WI38 (cell line): ENCODE measurements around the gene CES2.

Source experiments
- H3K4me3 ChIP-seq: 2 replicates; pipeline ENCODE4 v1.5.1; 2011; ENCODE audit warnings: low read depth, mild to moderate bottlenecking, control low read depth, low read length
- CTCF ChIP-seq: IDR thresholded peaks from 2 replicates; pipeline ENCODE4 v1.5.1; 2012; ENCODE audit warnings: low read depth, mild to moderate bottlenecking, control low read depth, low read length

CES2 gene

DNA sequence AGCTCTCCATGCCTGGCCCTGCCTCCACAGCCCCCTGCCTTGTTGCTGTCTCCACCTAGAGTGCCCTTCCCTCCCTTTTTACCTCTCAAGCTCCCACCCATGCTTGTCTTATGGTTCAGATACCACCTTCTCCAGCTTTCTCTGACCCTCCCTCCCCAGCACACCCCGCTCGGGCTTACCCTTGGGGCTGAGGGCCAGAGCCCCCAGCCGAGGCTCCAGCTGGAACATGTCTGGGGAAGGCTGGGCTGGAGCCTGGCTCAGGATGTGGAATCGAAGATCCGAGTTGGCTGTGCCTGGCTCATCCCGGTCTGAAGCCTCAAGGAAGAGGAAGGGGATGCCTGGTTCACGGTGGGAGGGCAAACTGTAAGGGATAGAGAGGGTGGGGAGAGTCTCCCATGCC is 20.3 kb upstream of the CES2 start:
- H3K4me3 ChIP-seq: no peak overlapping the region
- no peak for TF ChIP-seq CTCF

DNA sequence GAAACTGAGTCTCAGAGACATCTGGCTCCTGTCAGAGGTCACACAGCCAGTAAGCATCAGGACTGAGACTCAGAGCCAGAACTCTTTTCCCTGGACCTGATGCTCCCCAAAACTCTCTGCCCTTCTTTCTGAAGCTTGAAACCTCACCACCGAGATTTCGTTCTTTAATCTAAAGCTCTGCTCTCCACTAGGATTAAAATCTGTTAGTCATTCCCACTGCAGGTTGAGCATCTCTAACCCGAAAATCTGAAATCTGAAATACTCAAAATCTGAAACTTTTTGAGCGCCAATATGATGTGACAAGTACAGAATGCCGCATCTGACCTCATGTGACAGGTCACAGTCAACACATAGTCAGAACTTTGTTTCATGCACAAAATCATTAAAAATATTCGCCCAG is 18.8 kb upstream of the CES2 start:
- TF ChIP-seq CTCF: no peak
- H3K4me3 ChIP-seq: no peak overlapping the region

DNA sequence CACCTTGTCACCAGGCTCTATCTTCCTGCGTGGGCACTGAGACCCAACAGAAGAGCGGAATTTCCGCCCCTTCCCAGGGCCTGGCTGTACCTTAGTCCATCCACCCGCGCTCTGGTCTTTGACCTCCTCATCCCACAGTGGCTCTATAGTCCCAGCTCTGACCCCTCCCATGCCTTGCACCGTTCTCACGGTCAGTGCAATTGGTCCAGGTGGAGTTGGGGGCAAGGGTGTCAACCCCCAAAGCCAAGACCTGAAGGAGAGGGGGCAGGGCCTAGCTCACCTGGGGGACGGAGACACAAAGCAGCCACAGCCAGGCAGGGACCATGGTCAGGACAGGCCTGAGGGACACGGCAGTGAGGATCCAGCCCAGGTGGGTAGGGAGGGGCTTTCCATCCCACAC is 17.6 kb upstream of the CES2 start:
- TF ChIP-seq CTCF: no peak
- H3K4me3 ChIP-seq: no peak overlapping the region

- no peak for TF ChIP-seq CTCF
- no peak overlapping the region for H3K4me3 ChIP-seq
These were observed 17.0 kb upstream of the CES2 start for GRCh38 chr16:66918355-66918754.

- no peak within 1 kb of the TSS for H3K4me3 ChIP-seq
- TF ChIP-seq CTCF: no peak
These were observed 16.3 kb upstream of the CES2 start, which contains the start of gene CDH16 for GRCh38 chr16:66918803-66919568. CDH16 (minus strand) TSS chr16:66918885; CDS start chr16:66918065, 820 bp downstream.

DNA sequence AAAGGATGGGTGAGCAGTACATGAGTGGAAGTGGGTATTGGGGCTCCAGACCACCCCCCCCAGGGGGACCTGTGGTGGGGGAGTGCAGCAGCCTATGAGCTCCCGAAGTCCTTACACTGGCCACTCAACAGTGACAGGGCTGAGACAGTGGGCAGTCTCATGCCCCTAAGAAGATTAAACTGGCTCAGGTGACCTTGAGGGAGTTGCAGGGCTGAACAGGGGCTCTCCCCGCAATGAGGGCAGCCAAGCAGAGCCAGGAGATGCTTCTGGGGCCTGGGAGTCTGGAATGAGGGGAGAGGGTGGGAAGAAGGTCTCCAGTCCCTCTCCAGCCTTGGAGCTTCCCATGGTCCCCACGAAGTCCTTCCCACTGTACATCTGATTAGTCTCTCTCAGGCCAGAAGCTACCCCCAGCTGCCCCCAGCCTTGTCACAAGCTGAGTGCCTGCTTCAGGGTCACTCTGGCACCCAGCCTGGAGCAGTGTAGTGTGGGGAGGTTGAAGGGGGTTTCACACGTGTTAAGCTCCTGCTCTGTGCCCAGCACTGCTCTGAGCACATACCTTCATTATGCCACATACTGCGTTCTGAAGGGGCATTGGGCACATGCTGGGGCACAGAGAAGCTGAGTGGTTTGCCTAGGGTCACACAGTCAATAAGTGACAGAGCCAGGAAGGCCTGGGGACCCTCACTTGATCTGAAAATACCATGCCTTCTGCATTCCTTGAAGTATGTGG is 15.6 kb upstream of the CES2 start:
- no peak for TF ChIP-seq CTCF
- H3K4me3 ChIP-seq: no peak overlapping the region

GRCh38 chr16:66920299-66920590 is 15.1 kb upstream of the CES2 start:
- H3K4me3 ChIP-seq: no peak overlapping the region
- no peak for TF ChIP-seq CTCF
